K562 (cell line): ENCODE data around the gene HRAS. TPM values are rescaled to one million over a fixed set of nuclear protein-coding genes. Genes with fewer than 3 reads are reported as not detected.

ENCODE experiments used
- ATAC-seq: fragments of 200-7000 bp; cut with Tn5 transposase; 3 replicates; pipeline ENCODE4 v1.9.1; 2020; ENCODE audit warnings: moderate library complexity
- BruUV-seq: library from RNA; stranded (reverse); fragments of 400-500 nt; replicated peaks from 2 replicates; lab custom pipeline; 2021; lab: Mats Ljungman, UMichigan
- CTCF ChIA-PET: fragments of 300-600 bp; formaldehyde crosslinking; extraction: SDS; loops from one replicate; lab custom pipeline; 2021; ENCODE audit warnings: low intra/inter-chr PET ratio; lab: Yijun Ruan, JAX
- POLR2A ChIA-PET: fragments of 300-600, 350-650 bp; sonication (Branson Sonifier 250); formaldehyde crosslinking; extraction: SDS; loops from one replicate; lab custom pipeline; 2021; ENCODE audit warnings: antibody characterized with exemption, inconsistent platforms; lab: Yijun Ruan, JAX
- DNase-seq, 4 experiments: peaks; one replicate each; pipeline versions ENCODE4 v3.0.0 to v3.0.0-alpha.2; 2011 to 2018; ENCODE audit warnings: low spot score in 3 of 4, mixed read lengths in 3 of 4; ENCODE audit errors: extremely low read depth in 1 of 4
- FAIRE-seq: peaks from 2 replicates; lab custom pipeline; 2011; peaks lifted over from hg19 to GRCh38; lab: Jason Lieb, UNC
- H2AFZ ChIP-seq: 2 replicates; pipeline ENCODE4 v1.6.0; 2011; ENCODE audit warnings: low read depth, low read length, control low read depth, inconsistent platforms
- H3K27ac ChIP-seq: fragments of 200-600 bp; 3 replicates; pipeline ENCODE4 v1.8.0; 2011; ENCODE audit warnings: low read depth, mild to moderate bottlenecking, control low read depth, inconsistent platforms, low read length, moderate library complexity, mixed read lengths; ENCODE audit errors: extremely low read depth
- H3K27me3 ChIP-seq, 2 experiments: fragments of 300-600 bp in 1 of 2; 2 replicates in 1 of 2; 3 replicates in 1 of 2; pipeline versions ENCODE4 v1.6.0 to v1.8.0; 2011; ENCODE audit warnings: inconsistent platforms in 2 of 2, low read length in 2 of 2, mild to moderate bottlenecking in 1 of 2, mixed read lengths in 1 of 2, moderate library complexity in 1 of 2; ENCODE audit not compliant: control insufficient read depth in 2 of 2, insufficient read depth in 2 of 2
- H3K36me3 ChIP-seq: fragments of 300-600 bp; 3 replicates; pipeline ENCODE4 v1.8.0; 2011; ENCODE audit warnings: mild to moderate bottlenecking, low read length, inconsistent platforms; ENCODE audit not compliant: control insufficient read depth, insufficient read depth
- H3K4me1 ChIP-seq, 2 experiments: fragments of 200-600 bp in 1 of 2; replicated peaks in 1 of 2; 2 replicates in 1 of 2; 3 replicates in 1 of 2; pipeline versions ENCODE4 v1.5.1 to v1.8.0; 2011; ENCODE audit warnings: inconsistent platforms in 2 of 2, low read length in 2 of 2, mild to moderate bottlenecking in 1 of 2, mixed read lengths in 1 of 2, moderate library complexity in 1 of 2; ENCODE audit not compliant: control insufficient read depth in 2 of 2, insufficient read depth in 2 of 2
- H3K4me2 ChIP-seq: 2 replicates; pipeline ENCODE4 v1.6.1; 2011; ENCODE audit warnings: low read length, control low read depth, inconsistent platforms, mixed read lengths; ENCODE audit not compliant: insufficient read depth
- H3K4me3 ChIP-seq: fragments of 200-600 bp; sonication (generic), shearing (Covaris generic); 2 replicates; pipeline ENCODE4 v1.5.1; 2016; ENCODE audit warnings: control low read depth, inconsistent platforms
- H3K79me2 ChIP-seq: fragments of 200-600 bp; 3 replicates; pipeline ENCODE4 v1.8.0; 2011; ENCODE audit warnings: low read length, inconsistent platforms; ENCODE audit not compliant: control insufficient read depth, insufficient read depth
- H3K9ac ChIP-seq, 2 experiments: 2 replicates each; pipeline versions ENCODE4 v1.6.0 to v1.6.1; 2011; ENCODE audit warnings: low read depth in 2 of 2, low read length in 2 of 2, control low read depth in 1 of 2, inconsistent platforms in 1 of 2, mild to moderate bottlenecking in 1 of 2, mixed read lengths in 1 of 2; ENCODE audit not compliant: insufficient read depth in 1 of 2
- H3K9me1 ChIP-seq: one replicate; pipeline ENCODE4 v1.6.0; 2011; ENCODE audit warnings: inconsistent platforms, mild to moderate bottlenecking, low read length, moderate library complexity; ENCODE audit not compliant: control insufficient read depth, insufficient read depth
- H3K9me3 ChIP-seq: replicated peaks from 2 replicates; pipeline ENCODE4 v1.5.1; 2011; ENCODE audit warnings: low read depth, low read length, inconsistent platforms; ENCODE audit not compliant: control insufficient read depth, insufficient read depth
- H4K20me1 ChIP-seq: replicated peaks from 2 replicates; pipeline ENCODE4 v1.6.1; 2011; ENCODE audit warnings: low read length, inconsistent platforms, mixed read lengths; ENCODE audit not compliant: control insufficient read depth, insufficient read depth
- GATAD2B ChIP-seq: fragments of 450-650 bp; IDR thresholded peaks from 2 replicates; pipeline ENCODE4 v1.6.1; 2017; ENCODE audit warnings: mild to moderate bottlenecking, borderline replicate concordance
- PKNOX1 ChIP-seq: fragments of 450-650 bp; IDR thresholded peaks from 2 replicates; pipeline ENCODE4 v1.6.1; 2016
- POLR2G ChIP-seq: fragments of 200-400 bp; formaldehyde crosslinking; IDR thresholded peaks from 2 replicates; pipeline ENCODE4 v1.6.1; 2017; ENCODE audit warnings: low read depth, mild to moderate bottlenecking, antibody characterized with exemption, low read length, moderate library complexity
- WGBS: fragments of 100-300 bp; shearing (Covaris generic); methylation state at CpG from one replicate; pipeline ENCODE4 v1.1.6; 2016; ENCODE audit warnings: low coverage, mixed read lengths; ENCODE audit not compliant: insufficient coverage; ENCODE audit errors: missing lambda C conversion rate; 5-methylcytosine and 5-hydroxymethylcytosine counted together
- in situ Hi-C: fragments of 300-500 bp; cut with MboI; formaldehyde crosslinking; loops from 4 replicates; pipeline ENCODE4 v1.15.0; 2018; ENCODE audit warnings: inconsistent platforms, mixed read lengths
- intact Hi-C: fragments of 100-400 bp; cut with micrococcal nuclease; formaldehyde crosslinking; loops from 2 replicates; pipeline ENCODE4 v1.14.2; 2022
- polyA plus RNA-seq, 8 experiments: library from polyadenylated mRNA; depleted of rRNA in 4 of 8; stranded (reverse) in 5 of 8; unstranded in 3 of 8; fragments of >200 nt; fragmentation: Nextera tagmentation in 2 of 8; fragmentation: Illumina TruSeq in 1 of 8; extraction: Ambion mirVana in 2 of 8; extraction: Trizol in 1 of 8; gene quantifications; 2 replicates each; pipeline versions ENCODE4 v1.2.1 to v1.2.3, GENCODE V29; 2011 to 2014; ENCODE audit warnings: inconsistent platforms in 1 of 8, missing spikeins in 1 of 8
- total RNA-seq, 7 experiments: library from RNA; depleted of rRNA in 6 of 7; stranded (reverse); fragments of >200 nt in 6 of 7; fragmentation: Illumina TruSeq in 2 of 7; extraction: Trizol in 2 of 7; gene quantifications; 2 replicates each; pipeline versions ENCODE4 v1.2.1 to v1.2.3, GENCODE V29; 2011 to 2021; ENCODE audit warnings: low replicate concordance in 1 of 7

The HRAS gene
- total and polyA plus RNA-seq, 9 of the 15 experiments (the other 6 are each of a cell fraction or from before 2014, with no cell fraction given), result 2.8 to 73.5 (median 29.6) TPM

- WGBS, result 91% methylated on average over 27 of the region's 30 CpGs
- H3K27ac ChIP-seq, result no peak overlapping the region
- peaks cover 0 to 52% of the 10 kb centered on the region in 2 experiments; a peak in 3 of 5 replicates for H3K4me1 ChIP-seq
- TF ChIP-seq PKNOX1 (0 out of 2 replicates have a peak, but pooled peaks have one; percentile 44), GATAD2B (no peak), POLR2G (peak; percentile 43; the same call in 1 of the 2 replicates)
- H3K9me1 ChIP-seq, result no peaks in the 10 kb centered on the region
- FAIRE-seq (no peak), ATAC-seq (no peak), DNase-seq (no peak)
- no peak overlapping the region for H3K4me3 ChIP-seq
- H3K4me2 ChIP-seq, result no peak overlapping the region
- BruUV-seq, result no TSS peak
- H3K9me3 ChIP-seq, result 0 out of 2 replicates have a peak, but pooled peaks cover 1% of the 10 kb centered on the region
- ChIA-PET CTCF (no interaction called here), POLR2A (no interaction called here)
- H3K79me2 ChIP-seq, result 0 out of 3 replicates have a peak, but pooled peaks cover under 1% of the 10 kb centered on the region
- in situ Hi-C loops, result no loop called here
- peaks cover 23% of the 10 kb centered on the region; the same call in 1 of the 3 replicates for H3K36me3 ChIP-seq
- no peaks in the 10 kb centered on the region for H4K20me1 ChIP-seq
- H3K9ac ChIP-seq, result peak overlapping the region in 1 of 2 experiments; percentile 48; a peak in 1 of 4 replicates
- H3K27me3 ChIP-seq, result no peaks in the 10 kb centered on the region
- intact Hi-C loops, result no loop called here
- H2AFZ ChIP-seq, result no peak overlapping the region
Measured at GRCh38 chr11:528166-528814, 7.1 kb downstream of the HRAS start.
